Astrocyte of the hippocampus (primary cell): ENCODE results near the gene RUSF1.
"Not testable (repeated sequence)": the region's sequence is repeated elsewhere in the genome, so short reads cannot be mapped to it uniquely, and the experiment has no call there.

Experiments used
- DNase-seq: peaks from one replicate; pipeline ENCODE4 v3.0.0; 2011; ENCODE audit warnings: low read depth, low spot score

The RUSF1 gene

GRCh38 chr16:31487071-31487719, 21.0 kb downstream of the RUSF1 start:
- no peak for DNase-seq

GRCh38 chr16:31486045-31486444, 22.1 kb downstream of the RUSF1 start:
- DNase-seq, result no peak

- no peak for DNase-seq
Measured at GRCh38 chr16:31485571-31485970, 22.6 kb downstream of the RUSF1 start.

- DNase-seq, result peak; percentile 44
Measured at GRCh38 chr16:31484491-31485171, 23.6 kb downstream of the RUSF1 start.

GRCh38 chr16:31484048-31484447, 24.1 kb downstream of the RUSF1 start:
- DNase-seq, result not testable (repeated sequence)

- DNase-seq, result no peak
Measured at GRCh38 chr16:31483081-31483480, 25.1 kb downstream of the RUSF1 start, which contains the start of gene SLC5A2. TSS of gene SLC5A2 (plus strand) at chr16:31483123. CDS start at chr16:31483137, 14 bp downstream.

GRCh38 chr16:31480851-31481536, 27.2 kb downstream of the RUSF1 start:
- DNase-seq, result no peak

GRCh38 chr16:31479751-31480150, 28.4 kb downstream of the RUSF1 start:
- DNase-seq, result no peak

GRCh38 chr16:31478956-31479355, 29.2 kb downstream of the RUSF1 start:
- DNase-seq, result no peak

GRCh38 chr16:31477220-31478216, 30.7 kb downstream of the RUSF1 start:
- DNase-seq, result no peak

- DNase-seq, result no peak
Measured at GRCh38 chr16:31476303-31477219, 31.6 kb downstream of the RUSF1 start.

- no peak for DNase-seq
Measured at GRCh38 chr16:31475946-31476302, 32.3 kb downstream of the RUSF1 start.

GRCh38 chr16:31474773-31475738, 33.1 kb downstream of the RUSF1 start:
- no peak for DNase-seq

GRCh38 chr16:31474173-31474714, 33.9 kb downstream of the RUSF1 start:
- peak; percentile 79 for DNase-seq

GRCh38 chr16:31473264-31473984, 34.8 kb downstream of the RUSF1 start:
- no peak for DNase-seq

- peak; percentile 96 for DNase-seq
Measured at GRCh38 chr16:31472709-31473203, 35.4 kb downstream of the RUSF1 start.

GRCh38 chr16:31471875-31472708, 36.1 kb downstream of the RUSF1 start, which contains the start of gene TGFB1I1:
TSS of gene TGFB1I1 (plus strand) at chr16:31472152. CDS start at chr16:31472189, 37 bp downstream.
- peak; percentile 93 for DNase-seq
